Karpas-422 (cell line): ENCODE data around the gene ERN1. TPM values are rescaled to one million over a fixed set of nuclear protein-coding genes. Genes with fewer than 3 reads are reported as not detected.

ENCODE experiments used
- DNase-seq: peaks from one replicate; pipeline ENCODE4 v3.0.0-alpha.2; 2015
- H2AFZ ChIP-seq: fragments of 200-600 bp; sonication (generic); 2 replicates; pipeline ENCODE4 v1.6.1; 2014; ENCODE audit warnings: antibody characterized with exemption, low read length, mixed read lengths
- H3K27ac ChIP-seq: fragments of 200-600 bp; sonication (generic); 2 replicates; pipeline ENCODE4 v1.5.1; 2014; ENCODE audit warnings: mild to moderate bottlenecking, low read length, moderate library complexity
- H3K27me3 ChIP-seq: fragments of 200-600 bp; sonication (generic); 2 replicates; pipeline ENCODE4 v1.6.1; 2014; ENCODE audit warnings: low read length, mixed read lengths
- H3K36me3 ChIP-seq: fragments of 200-600 bp; sonication (generic); 2 replicates; pipeline ENCODE4 v1.6.1; 2014; ENCODE audit warnings: low read length, mixed read lengths; ENCODE audit not compliant: insufficient read depth
- H3K4me1 ChIP-seq: fragments of 200-600 bp; sonication (generic); 2 replicates; pipeline ENCODE4 v1.6.1; 2014; ENCODE audit warnings: mild to moderate bottlenecking, low read length, mixed read lengths
- H3K4me2 ChIP-seq: fragments of 200-600 bp; sonication (generic); 2 replicates; pipeline ENCODE4 v1.6.1; 2014; ENCODE audit warnings: low read length, low read depth, mild to moderate bottlenecking; ENCODE audit not compliant: poor library complexity, severe bottlenecking
- H3K4me3 ChIP-seq: fragments of 200-600 bp; sonication (generic); 2 replicates; pipeline ENCODE4 v1.5.1; 2014; ENCODE audit warnings: mild to moderate bottlenecking, antibody characterized with exemption, low read length, mixed read lengths
- H3K79me2 ChIP-seq: fragments of 200-600 bp; sonication (generic); 2 replicates; pipeline ENCODE4 v1.6.1; 2014; ENCODE audit warnings: mild to moderate bottlenecking, low read length, mixed read lengths
- H3K9ac ChIP-seq: fragments of 200-600 bp; sonication (generic); 2 replicates; pipeline ENCODE4 v1.6.0; 2014; ENCODE audit warnings: low read length
- H3K9me2 ChIP-seq: fragments of 200-600 bp; sonication (generic), shearing (Covaris generic); replicated peaks from 2 replicates; pipeline ENCODE4 v1.6.0; 2014; ENCODE audit warnings: mild to moderate bottlenecking, low read length, moderate library complexity; ENCODE audit not compliant: insufficient read depth
- H3K9me3 ChIP-seq: fragments of 300-700, 200-600 bp; sonication (generic); 2 replicates; pipeline ENCODE4 v1.6.1; 2014; ENCODE audit warnings: low read length, mixed read lengths
- H4K20me1 ChIP-seq: fragments of 200-600 bp; sonication (generic); 2 replicates; pipeline ENCODE4 v1.6.1; 2014; ENCODE audit warnings: mild to moderate bottlenecking, antibody characterized with exemption, low read length, low read depth; ENCODE audit not compliant: insufficient read depth
- total RNA-seq: library from RNA; depleted of rRNA; stranded (reverse); fragments of >200 nt; shearing (Covaris generic); gene quantifications from 2 replicates; pipeline ENCODE4 v1.2.3, GENCODE V29; 2014; ENCODE audit warnings: low replicate concordance

The ERN1 gene
- total RNA-seq, 1 experiment from 2014 or later: 1.9 TPM

DNA sequence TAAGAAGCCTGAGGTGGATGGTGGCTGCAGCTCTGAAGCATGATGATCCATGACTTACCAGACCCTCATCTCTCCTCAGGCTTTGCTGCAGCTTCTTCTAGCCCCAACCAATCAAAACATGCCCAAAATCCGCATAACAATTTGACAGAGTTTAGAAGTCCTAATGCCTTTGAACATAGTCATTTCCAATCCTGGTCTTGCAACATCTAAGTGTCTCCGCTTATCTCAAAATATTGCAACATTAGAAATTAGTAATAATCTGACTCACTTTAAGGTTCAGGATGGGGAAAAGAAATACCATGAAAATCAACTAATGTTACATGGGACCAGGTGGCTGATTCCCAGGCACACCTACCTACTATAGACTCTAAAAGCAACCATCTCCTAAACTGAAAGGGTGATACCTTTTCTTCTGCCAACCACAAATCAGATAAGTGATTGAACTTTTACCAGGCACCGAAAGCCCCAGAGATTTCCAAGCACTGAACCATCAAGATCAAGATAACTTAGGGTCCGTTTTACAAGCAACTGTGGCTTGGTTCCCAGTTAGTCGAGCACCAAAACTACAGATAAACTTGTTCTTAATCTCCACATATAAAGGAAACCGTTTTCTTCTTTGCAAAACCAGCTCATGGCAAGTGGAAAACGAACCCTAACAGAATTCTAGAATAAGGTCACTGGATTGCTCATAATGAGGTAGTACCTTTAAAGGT is 14.0 kb downstream of the ERN1 start:
- DNase-seq: no peak
- no peaks in the 10 kb centered on the region for H3K36me3 ChIP-seq
- H3K4me2 ChIP-seq: no peak overlapping the region
- no peak overlapping the region for H3K9ac ChIP-seq
- no peak overlapping the region for H3K27ac ChIP-seq
- no peaks in the 10 kb centered on the region for H3K9me3 ChIP-seq
- no peak overlapping the region for H3K4me3 ChIP-seq
- H3K4me1 ChIP-seq: no peaks in the 10 kb centered on the region
- no peaks in the 10 kb centered on the region for H4K20me1 ChIP-seq
- no peaks in the 10 kb centered on the region for H3K79me2 ChIP-seq
- no peaks in the 10 kb centered on the region for H3K9me2 ChIP-seq
- no peak overlapping the region for H2AFZ ChIP-seq
- H3K27me3 ChIP-seq: no peaks in the 10 kb centered on the region

DNA sequence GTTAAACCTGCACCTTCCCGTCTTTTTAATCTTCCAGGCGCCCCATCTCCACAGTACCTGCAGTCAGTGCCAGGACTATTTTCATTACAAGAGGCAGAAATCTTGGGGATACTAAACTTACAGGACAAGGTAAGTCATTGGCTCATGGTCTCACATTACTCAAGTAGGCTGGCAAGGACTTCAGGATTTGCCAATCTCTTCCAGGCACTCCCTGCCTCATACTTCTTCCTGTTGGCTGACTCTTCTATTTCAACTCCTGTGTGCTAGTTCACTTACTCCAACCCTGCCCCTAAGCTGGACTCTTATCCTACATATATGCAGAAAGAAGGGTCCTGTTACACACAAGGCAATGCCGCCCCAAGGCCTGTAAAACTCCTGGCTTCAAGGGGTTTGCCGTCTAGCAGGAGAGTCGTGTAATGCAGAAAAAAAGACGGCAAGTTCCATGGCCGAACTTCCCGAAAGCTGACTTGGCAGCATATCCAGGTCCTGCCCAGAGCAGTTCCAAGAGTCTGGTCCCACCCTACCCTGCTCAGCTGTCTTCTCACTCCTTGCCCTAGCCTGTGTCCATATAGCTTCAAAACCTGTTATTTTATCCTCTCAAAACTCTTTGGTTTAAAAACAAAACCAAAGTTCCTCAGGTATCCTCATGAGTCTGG is 14.8 kb downstream of the ERN1 start:
- Histone ChIP-seq H3K36me3 (no peaks in the 10 kb centered on the region), H3K27me3 (no peaks in the 10 kb centered on the region), H3K79me2 (no peaks in the 10 kb centered on the region), H4K20me1 (no peaks in the 10 kb centered on the region), H3K4me2 (no peak overlapping the region), H3K27ac (no peak overlapping the region), H3K4me1 (no peaks in the 10 kb centered on the region), H3K9me2 (no peaks in the 10 kb centered on the region), H2AFZ (no peak overlapping the region), H3K9ac (no peak overlapping the region), H3K9me3 (no peaks in the 10 kb centered on the region), H3K4me3 (no peak overlapping the region)
- DNase-seq: no peak

DNA sequence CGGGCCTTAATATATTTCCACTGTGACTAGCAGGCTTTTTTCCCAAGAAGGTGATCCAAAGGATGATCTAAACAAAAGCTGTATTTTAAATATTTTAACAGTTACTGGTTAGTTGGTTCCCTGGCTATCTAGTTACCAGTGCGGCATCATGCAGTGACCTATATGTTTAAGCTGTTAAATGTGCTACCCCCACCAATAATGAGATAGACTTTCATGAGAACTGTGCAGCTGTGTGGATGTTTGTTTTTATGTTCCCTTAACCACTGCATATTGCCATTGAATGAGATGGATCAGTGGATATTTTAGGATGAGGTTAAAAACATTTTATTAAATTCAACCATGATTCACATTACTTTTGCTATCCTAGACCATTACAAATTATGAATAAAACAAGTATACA is 16.9 kb downstream of the ERN1 start:
- Histone ChIP-seq H3K27me3 (no peaks in the 10 kb centered on the region), H3K79me2 (no peaks in the 10 kb centered on the region), H3K36me3 (no peaks in the 10 kb centered on the region), H3K4me3 (no peak overlapping the region), H3K27ac (no peak overlapping the region), H2AFZ (no peak overlapping the region), H3K4me2 (no peak overlapping the region), H4K20me1 (0 out of 2 replicates have a peak, but pooled peaks cover 3% of the 10 kb centered on the region), H3K9me2 (no peaks in the 10 kb centered on the region), H3K9ac (no peak overlapping the region), H3K4me1 (no peaks in the 10 kb centered on the region), H3K9me3 (no peaks in the 10 kb centered on the region)
- DNase-seq: no peak

DNA sequence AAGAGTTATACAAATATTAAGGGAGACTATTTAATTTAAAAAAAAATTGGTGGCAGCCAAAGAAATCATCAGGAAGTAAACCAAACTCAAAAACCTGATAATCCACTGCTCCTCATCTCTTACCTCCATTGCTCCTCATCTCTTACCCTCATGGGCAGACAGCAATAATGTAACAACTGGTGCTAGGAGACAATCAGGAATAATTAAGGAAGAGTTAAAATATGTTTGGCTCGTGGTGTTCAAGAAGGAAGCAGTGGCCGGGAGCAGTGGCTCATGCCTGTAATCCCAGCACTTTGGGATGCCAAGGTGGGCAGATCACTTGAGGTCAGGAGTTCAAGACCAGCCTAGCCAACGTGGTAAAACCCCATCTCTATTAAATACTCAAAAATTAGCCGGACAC is 18.1 kb downstream of the ERN1 start:
- H3K79me2 ChIP-seq: no peaks in the 10 kb centered on the region
- H2AFZ ChIP-seq: no peak overlapping the region
- H3K4me2 ChIP-seq: no peak overlapping the region
- no peak for DNase-seq
- H3K4me3 ChIP-seq: no peak overlapping the region
- 0 out of 2 replicates have a peak, but pooled peaks cover 3% of the 10 kb centered on the region for H4K20me1 ChIP-seq
- H3K9ac ChIP-seq: no peak overlapping the region
- no peaks in the 10 kb centered on the region for H3K4me1 ChIP-seq
- no peak overlapping the region for H3K27ac ChIP-seq
- H3K36me3 ChIP-seq: no peaks in the 10 kb centered on the region
- H3K9me2 ChIP-seq: no peaks in the 10 kb centered on the region
- H3K27me3 ChIP-seq: no peaks in the 10 kb centered on the region
- H3K9me3 ChIP-seq: no peaks in the 10 kb centered on the region

DNA sequence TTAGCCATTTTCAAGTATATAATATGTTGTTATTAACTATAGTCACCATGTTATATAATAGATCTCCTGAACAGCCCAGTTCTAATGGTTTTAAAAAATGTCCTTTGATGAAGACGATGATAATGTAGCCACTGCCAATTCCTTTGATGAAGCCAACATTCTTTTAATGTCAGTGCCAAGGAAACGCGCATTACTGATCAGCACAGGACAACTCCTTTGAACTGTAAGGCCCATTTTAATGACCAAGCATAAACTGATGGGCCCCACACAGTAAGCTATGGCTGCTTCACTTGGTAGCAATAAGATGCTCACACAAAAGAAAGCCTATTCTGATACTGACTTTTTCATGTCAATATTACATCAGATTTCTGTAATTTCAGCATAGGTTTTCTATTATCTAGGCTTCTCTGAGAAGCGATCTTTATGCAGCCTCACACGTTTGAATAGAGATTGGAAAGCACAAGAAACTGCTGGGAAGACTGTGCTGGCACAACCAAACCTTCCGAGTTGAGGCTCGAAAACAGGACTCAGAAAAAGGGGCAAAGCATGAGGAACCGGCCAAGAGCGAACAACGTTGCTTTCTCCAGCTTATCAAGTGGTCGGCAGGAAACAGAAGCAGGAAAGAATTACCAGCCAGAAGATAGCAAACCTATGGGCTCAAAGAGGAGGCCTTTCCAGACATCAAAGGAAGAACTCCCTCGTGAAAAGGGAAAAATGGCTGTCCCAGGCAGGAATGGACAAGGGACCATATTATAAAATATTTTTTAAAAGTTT is 19.4 kb downstream of the ERN1 start:
- DNase-seq: no peak
- no peaks in the 10 kb centered on the region for H3K4me1 ChIP-seq

DNA sequence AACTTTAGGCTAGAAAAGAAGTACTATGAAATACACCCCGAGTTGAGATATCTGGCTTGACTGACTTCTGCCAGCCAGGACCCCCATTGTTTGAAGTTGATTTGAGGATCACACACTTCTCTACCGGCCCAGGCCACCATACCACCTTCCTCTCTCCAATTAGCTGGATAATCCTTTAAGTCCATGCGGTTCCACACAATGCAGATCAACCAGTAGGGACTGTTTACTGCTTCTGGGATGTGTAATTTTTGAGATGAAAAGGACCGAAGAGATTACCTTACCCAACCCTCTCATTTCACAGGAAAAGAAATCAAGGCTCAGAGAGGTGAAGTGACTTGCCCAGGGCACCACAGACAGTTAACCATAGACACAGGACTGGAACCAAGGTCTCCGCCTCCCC is 20.5 kb downstream of the ERN1 start:
- Histone ChIP-seq H3K79me2 (no peaks in the 10 kb centered on the region), H3K27ac (no peak overlapping the region), H4K20me1 (0 out of 2 replicates have a peak, but pooled peaks cover 3% of the 10 kb centered on the region), H3K27me3 (no peaks in the 10 kb centered on the region), H3K9ac (no peak overlapping the region), H3K4me1 (no peaks in the 10 kb centered on the region), H3K4me2 (no peak overlapping the region), H2AFZ (no peak overlapping the region), H3K36me3 (no peaks in the 10 kb centered on the region), H3K9me2 (no peaks in the 10 kb centered on the region), H3K9me3 (no peaks in the 10 kb centered on the region), H3K4me3 (no peak overlapping the region)
- DNase-seq: no peak

More for the DNA sequence above, 19.4 kb downstream of the ERN1 start:
- Histone ChIP-seq H3K27ac (no peak overlapping the region), H3K4me2 (no peak overlapping the region), H3K9ac (no peak overlapping the region), H3K9me3 (no peaks in the 10 kb centered on the region), H3K9me2 (no peaks in the 10 kb centered on the region), H3K79me2 (no peaks in the 10 kb centered on the region), H3K27me3 (no peaks in the 10 kb centered on the region), H3K36me3 (no peaks in the 10 kb centered on the region), H4K20me1 (0 out of 2 replicates have a peak, but pooled peaks cover 3% of the 10 kb centered on the region), H3K4me3 (no peak overlapping the region), H2AFZ (no peak overlapping the region)

DNA sequence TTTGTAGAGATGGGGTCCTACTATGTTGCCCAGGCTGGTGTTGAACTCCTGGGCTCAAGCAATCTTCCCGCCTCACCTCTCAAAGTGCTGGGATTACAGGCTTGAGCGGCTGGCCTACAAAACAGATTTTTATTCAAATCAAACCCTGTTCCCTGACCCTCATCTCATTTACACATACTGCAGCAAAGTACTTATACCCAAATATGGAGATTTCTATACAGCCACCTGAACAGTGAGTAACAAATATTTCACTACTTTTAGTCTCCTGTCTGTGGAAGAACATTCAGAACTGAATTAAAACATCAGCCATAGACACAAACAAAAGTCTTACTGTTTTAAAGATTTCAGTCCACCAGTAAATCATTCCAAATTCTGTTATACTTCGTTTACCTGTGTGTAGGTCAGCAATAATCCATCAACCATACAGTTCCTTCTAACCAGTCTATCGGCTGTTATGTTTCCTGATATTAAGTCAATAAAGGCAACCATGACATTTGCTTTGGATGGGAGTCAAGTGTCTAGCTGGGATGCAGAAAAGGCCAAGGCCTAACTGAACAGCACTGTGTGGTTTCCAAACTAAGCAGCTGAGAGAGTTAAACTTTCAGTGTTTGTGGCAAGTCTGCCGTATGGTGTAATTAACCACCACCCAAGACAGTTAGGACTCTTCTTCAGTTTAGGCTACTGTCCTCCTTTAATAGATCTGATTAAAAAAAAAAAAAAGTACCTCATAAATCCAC is 22.3 kb downstream of the ERN1 start:
- Histone ChIP-seq H3K27me3 (no peaks in the 10 kb centered on the region), H4K20me1 (0 out of 2 replicates have a peak, but pooled peaks cover 3% of the 10 kb centered on the region), H2AFZ (no peak overlapping the region), H3K9me2 (no peaks in the 10 kb centered on the region), H3K4me2 (no peak overlapping the region), H3K4me3 (no peak overlapping the region), H3K9me3 (no peaks in the 10 kb centered on the region), H3K36me3 (no peaks in the 10 kb centered on the region), H3K9ac (no peak overlapping the region), H3K27ac (no peak overlapping the region), H3K4me1 (no peaks in the 10 kb centered on the region), H3K79me2 (no peaks in the 10 kb centered on the region)
- DNase-seq: no peak
